PC-3 (cell line): ENCODE data around the gene COL16A1. TPM values are rescaled to one million over a fixed set of nuclear protein-coding genes. Genes with fewer than 3 reads are reported as not detected.
"Not testable (repeated sequence)": the region's sequence is repeated elsewhere in the genome, so short reads cannot be mapped to it uniquely, and the experiment has no call there.

Experiments used
- ATAC-seq: fragments of 200-7000 bp; cut with Tn5 transposase; 2 replicates; pipeline ENCODE4 v1.9.1; 2020; ENCODE audit warnings: mild to moderate bottlenecking, moderate library complexity
- BruUV-seq: library from RNA; stranded (reverse); fragments of 400-500 nt; replicated peaks from 2 replicates; lab custom pipeline; 2021; lab: Mats Ljungman, UMichigan
- CTCF ChIA-PET: fragments of 300-600 bp; sonication (Branson Sonifier 250); formaldehyde crosslinking; loops from one replicate; lab custom pipeline; 2022; ENCODE audit warnings: antibody characterized with exemption; lab: Charles Lee
- POLR2A ChIA-PET: fragments of 300-600 bp; sonication (Branson Sonifier 250); formaldehyde crosslinking; loops from one replicate; lab custom pipeline; 2022; ENCODE audit warnings: antibody characterized with exemption; ENCODE audit not compliant: unreplicated experiment; lab: Charles Lee
- DNase-seq: peaks from one replicate; pipeline ENCODE4 v3.0.0-alpha.2; 2015
- H2AFZ ChIP-seq: fragments of 300-600 bp; sonication (generic); 2 replicates; pipeline ENCODE4 v1.6.0; 2016; ENCODE audit warnings: antibody characterized with exemption, low read length
- H3F3A ChIP-seq: fragments of 300-600 bp; sonication (generic); one replicate; pipeline ENCODE4 v1.6.0; 2017; ENCODE audit warnings: antibody characterized with exemption, low read length, control low read depth, mild to moderate bottlenecking; ENCODE audit not compliant: unreplicated experiment
- H3K27ac ChIP-seq: fragments of 300-600 bp; sonication (generic); 2 replicates; pipeline ENCODE4 v1.5.1; 2016; ENCODE audit warnings: mild to moderate bottlenecking, low read length
- H3K27me3 ChIP-seq: fragments of 300-600 bp; sonication (generic); 2 replicates; pipeline ENCODE4 v1.6.1; 2016; ENCODE audit warnings: low read length, mixed read lengths
- H3K36me3 ChIP-seq: fragments of 300-600 bp; sonication (generic); 2 replicates; pipeline ENCODE4 v1.6.1; 2016; ENCODE audit warnings: low read depth, mixed run types, low read length, mixed read lengths
- H3K4me1 ChIP-seq: fragments of 300-600 bp; sonication (generic); 2 replicates; pipeline ENCODE4 v1.5.1; 2016; ENCODE audit warnings: low read length; ENCODE audit not compliant: insufficient read depth
- H3K4me2 ChIP-seq: fragments of 300-600 bp; sonication (generic); 2 replicates; pipeline ENCODE4 v1.6.0; 2016; ENCODE audit warnings: low read length
- H3K4me3 ChIP-seq: fragments of 300-600 bp; sonication (generic); 2 replicates; pipeline ENCODE4 v1.5.1; 2016; ENCODE audit warnings: mild to moderate bottlenecking, low read length, mixed read lengths
- H3K79me2 ChIP-seq: fragments of 300-600 bp; sonication (generic); 2 replicates; pipeline ENCODE4 v1.6.1; 2017; ENCODE audit warnings: low read length, mixed read lengths
- H3K9ac ChIP-seq: fragments of 300-600 bp; sonication (generic); 2 replicates; pipeline ENCODE4 v1.6.0; 2016; ENCODE audit warnings: mild to moderate bottlenecking, low read length
- H3K9me2 ChIP-seq: fragments of 300-600 bp; sonication (generic); replicated peaks from 2 replicates; pipeline ENCODE4 v1.6.1; 2016; ENCODE audit warnings: mixed run types, low read length, mixed read lengths
- H3K9me3 ChIP-seq: fragments of 300-600 bp; sonication (generic); 2 replicates; pipeline ENCODE4 v1.6.1; 2016; ENCODE audit warnings: low read length, mixed read lengths
- H4K20me1 ChIP-seq: fragments of 300-600 bp; sonication (generic); 2 replicates; pipeline ENCODE4 v1.6.1; 2016; ENCODE audit warnings: low read length, mixed read lengths
- CTCF ChIP-seq: fragments of 300-600 bp; sonication (generic); conservative IDR thresholded peaks from 2 replicates; pipeline ENCODE4 v1.5.1; 2017; ENCODE audit warnings: antibody characterized with exemption, low read depth, mild to moderate bottlenecking, low read length
- EZH2 ChIP-seq: fragments of 300-600 bp; sonication (generic); IDR thresholded peaks from one replicate; pipeline ENCODE4 v1.6.1; 2017; ENCODE audit warnings: antibody characterized with exemption, mild to moderate bottlenecking, low read length; ENCODE audit not compliant: unreplicated experiment
- EZH2phosphoT487 ChIP-seq: fragments of 300-600 bp; sonication (generic); IDR thresholded peaks from 2 replicates; pipeline ENCODE4 v1.6.1; 2018; ENCODE audit warnings: mild to moderate bottlenecking, antibody characterized with exemption, low read length, borderline replicate concordance
- intact Hi-C: fragments of 100-400 bp; cut with micrococcal nuclease; formaldehyde crosslinking; loops from 2 replicates; pipeline ENCODE4 v1.9.0; 2023
- total RNA-seq: library from RNA; depleted of rRNA; stranded (reverse); fragments of >200 nt; gene quantifications from 2 replicates; pipeline ENCODE4 v1.2.3, GENCODE V29; 2014

The COL16A1 gene
- total RNA-seq, 1 experiment from 2014 or later, result 5.0 TPM

- H3K27ac ChIP-seq, result peak overlapping the region; percentile 43
- no peak for TF ChIP-seq EZH2phosphoT487
- TF ChIP-seq CTCF, result no peak
- TF ChIP-seq EZH2, result no peak
- H3K4me1 ChIP-seq, result peaks cover 48% of the 10 kb centered on the region
These were observed 8.3 kb upstream of the COL16A1 start for GRCh38 chr1:31712068-31712467.

GRCh38 chr1:31708324-31708723 is 4.5 kb upstream of the COL16A1 start:
- ChIA-PET CTCF (no interaction called here), POLR2A (no interaction called here)
- no peak for DNase-seq
- intact Hi-C loops, result no loop called here
- no peaks in the 10 kb centered on the region for H3K9me3 ChIP-seq
- H3K9ac ChIP-seq, result no peak overlapping the region
- no peak for TF ChIP-seq EZH2
- no peak for TF ChIP-seq CTCF
- TF ChIP-seq EZH2phosphoT487, result no peak
- no peak overlapping the region for H3K4me3 ChIP-seq
- H3F3A ChIP-seq, result no peaks in the 10 kb centered on the region
- BruUV-seq, result no TSS peak
- no peaks in the 10 kb centered on the region for H3K36me3 ChIP-seq
- no peak for ATAC-seq
- H3K27me3 ChIP-seq, result no peaks in the 10 kb centered on the region
- H2AFZ ChIP-seq, result no peak overlapping the region
- H4K20me1 ChIP-seq, result no peaks in the 10 kb centered on the region
- no peaks in the 10 kb centered on the region for H3K9me2 ChIP-seq
- H3K27ac ChIP-seq, result no peak overlapping the region
- H3K79me2 ChIP-seq, result no peaks in the 10 kb centered on the region
- no peak overlapping the region for H3K4me2 ChIP-seq
- peaks cover 34% of the 10 kb centered on the region for H3K4me1 ChIP-seq

More at GRCh38 chr1:31712068-31712467, 8.3 kb upstream of the COL16A1 start:
- H3K4me2 ChIP-seq, result peak overlapping the region; percentile 42; the same call in 1 of the 2 replicates
- H3F3A ChIP-seq, result no peaks in the 10 kb centered on the region
- no TSS peak for BruUV-seq
- H3K79me2 ChIP-seq, result no peaks in the 10 kb centered on the region
- no peaks in the 10 kb centered on the region for H4K20me1 ChIP-seq
- CTCF ChIA-PET, result interaction anchor here (0.5 to 1.6 kb wide), 2 partner anchors 77 to 350 kb away, joined by 3 to 10 read pairs; no protein-coding TSS in a partner anchor
- ATAC-seq (no peak), DNase-seq (no peak)
- H3K9me2 ChIP-seq, result no peaks in the 10 kb centered on the region
- H3K9ac ChIP-seq, result no peak overlapping the region
- no peaks in the 10 kb centered on the region for H3K36me3 ChIP-seq
- H3K9me3 ChIP-seq, result no peaks in the 10 kb centered on the region
- H2AFZ ChIP-seq, result no peak overlapping the region
- intact Hi-C loops, result loop anchor here (5.0 kb wide), 1 partner anchor 50 kb away; the partner anchor contains the start of gene ADGRB2
- POLR2A ChIA-PET, result interaction anchor here (0.5 kb wide), 1 partner anchor 33 kb away, joined by 4 read pairs; no protein-coding TSS in a partner anchor
- H3K4me3 ChIP-seq, result no peak overlapping the region
- H3K27me3 ChIP-seq, result no peaks in the 10 kb centered on the region

- BruUV-seq, result no TSS peak
- Histone ChIP-seq H3K4me3 (no peak overlapping the region), H3K9me2 (no peaks in the 10 kb centered on the region), H3K9me3 (no peaks in the 10 kb centered on the region), H3K27me3 (no peaks in the 10 kb centered on the region), H3K27ac (no peak overlapping the region), H3K79me2 (no peaks in the 10 kb centered on the region), H3K9ac (no peak overlapping the region), H3K4me1 (peaks cover 28% of the 10 kb centered on the region), H4K20me1 (no peaks in the 10 kb centered on the region), H2AFZ (no peak overlapping the region), H3F3A (no peaks in the 10 kb centered on the region), H3K36me3 (no peaks in the 10 kb centered on the region), H3K4me2 (no peak overlapping the region)
- DNase-seq, result peak; percentile 35
- POLR2A ChIA-PET, result no interaction called here
- CTCF ChIA-PET, result no interaction called here
- ATAC-seq, result no peak; the same call in 1 of the 2 replicates
- TF ChIP-seq CTCF (peak; percentile 37; the same call in 1 of the 2 replicates), EZH2 (no peak)
- intact Hi-C loops, result no loop called here
These were observed 3.9 kb upstream of the COL16A1 start for GRCh38 chr1:31707711-31708110.

- ATAC-seq, H4K20me1 ChIP-seq, intact Hi-C loops, H3K9me3 ChIP-seq, CTCF ChIA-PET, H3K79me2 ChIP-seq, H3K36me3 ChIP-seq, H3K4me2 ChIP-seq, H3K9ac ChIP-seq, H3F3A ChIP-seq, BruUV-seq, H3K9me2 ChIP-seq, H3K4me3 ChIP-seq, H3K27me3 ChIP-seq, DNase-seq, POLR2A ChIA-PET, H2AFZ ChIP-seq, H3K27ac ChIP-seq: not testable (repeated sequence)
- peaks cover 24% of the 10 kb centered on the region for H3K4me1 ChIP-seq
These were observed 3.3 kb upstream of the COL16A1 start for GRCh38 chr1:31707059-31707600.
